KMS-11 (cell line): ENCODE data around the gene SPDYE4.

Experiments used
- H2AFZ ChIP-seq: fragments of 200-600 bp; sonication (generic); 2 replicates; pipeline ENCODE4 v1.6.1; 2016; ENCODE audit warnings: antibody characterized with exemption, mixed run types, low read depth
- H3K27ac ChIP-seq: fragments of 200-600 bp; sonication (generic); 2 replicates; pipeline ENCODE4 v1.6.1; 2016; ENCODE audit warnings: mild to moderate bottlenecking, mixed run types
- H3K27me3 ChIP-seq: fragments of 200-600 bp; sonication (generic); 2 replicates; pipeline ENCODE4 v1.6.1; 2017; ENCODE audit warnings: mild to moderate bottlenecking, low read depth, mixed run types, moderate library complexity; ENCODE audit not compliant: insufficient read depth
- H3K36me3 ChIP-seq: fragments of 200-600 bp; sonication (generic); 2 replicates; pipeline ENCODE4 v1.6.1; 2017; ENCODE audit warnings: mild to moderate bottlenecking, mixed run types; ENCODE audit not compliant: insufficient read depth
- H3K4me1 ChIP-seq: fragments of 200-600 bp; sonication (generic); 2 replicates; pipeline ENCODE4 v1.6.1; 2016; ENCODE audit warnings: mild to moderate bottlenecking, low read depth, mixed run types; ENCODE audit not compliant: poor library complexity, severe bottlenecking
- H3K4me2 ChIP-seq: fragments of 200-600 bp; sonication (generic); 2 replicates; pipeline ENCODE4 v1.7.0; 2016; ENCODE audit warnings: mild to moderate bottlenecking, mixed run types
- H3K4me3 ChIP-seq: fragments of 200-600 bp; sonication (generic); IDR thresholded peaks from 2 replicates; pipeline ENCODE4 v1.6.1; 2017; ENCODE audit warnings: low read depth, low read length, mixed read lengths; ENCODE audit not compliant: insufficient read depth
- H3K79me2 ChIP-seq: fragments of 200-600 bp; sonication (generic); 2 replicates; pipeline ENCODE4 v1.6.1; 2016; ENCODE audit warnings: low read depth, mixed run types; ENCODE audit not compliant: insufficient read depth
- H3K9ac ChIP-seq: fragments of 200-600 bp; sonication (generic); 2 replicates; pipeline ENCODE4 v1.6.1; 2016; ENCODE audit warnings: mild to moderate bottlenecking, mixed run types
- H4K20me1 ChIP-seq: fragments of 200-600 bp; sonication (generic); 2 replicates; pipeline ENCODE4 v1.6.1; 2016; ENCODE audit warnings: mild to moderate bottlenecking, mixed run types; ENCODE audit not compliant: insufficient read depth
- TF ChIP-seq, protein P1 (sequence below): fragments of 200-600 bp; sonication (generic); conservative IDR thresholded peaks from 2 replicates; pipeline ENCODE4 v1.6.1; 2017; ENCODE audit warnings: low read depth, mild to moderate bottlenecking, antibody characterized with exemption, low read length, moderate library complexity, mixed read lengths

Gene SPDYE4

DNA sequence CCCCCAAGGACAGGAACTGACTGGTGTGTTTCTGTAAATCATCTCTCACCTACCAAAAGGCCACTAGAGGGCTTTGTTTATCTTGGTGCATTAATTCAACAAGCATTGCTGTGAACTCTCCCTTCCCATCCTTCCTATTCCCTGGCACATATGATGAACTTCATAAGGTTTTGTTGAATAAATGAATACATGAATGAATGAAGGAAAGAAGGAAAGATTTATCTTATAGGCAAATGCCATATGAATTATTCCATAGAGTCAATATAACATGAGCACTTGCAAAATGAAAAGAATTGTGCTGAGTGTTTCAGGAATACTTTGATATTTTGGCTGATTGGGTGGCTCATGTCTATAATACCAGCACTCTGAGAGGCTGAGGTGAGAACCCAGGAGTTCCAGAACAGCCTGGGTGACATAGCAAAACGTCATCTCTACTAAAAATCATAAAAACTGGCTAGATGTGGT lies 4.3 kb downstream of the SPDYE4 start:
- no peaks in the 10 kb centered on the region for H3K27me3 ChIP-seq

DNA sequence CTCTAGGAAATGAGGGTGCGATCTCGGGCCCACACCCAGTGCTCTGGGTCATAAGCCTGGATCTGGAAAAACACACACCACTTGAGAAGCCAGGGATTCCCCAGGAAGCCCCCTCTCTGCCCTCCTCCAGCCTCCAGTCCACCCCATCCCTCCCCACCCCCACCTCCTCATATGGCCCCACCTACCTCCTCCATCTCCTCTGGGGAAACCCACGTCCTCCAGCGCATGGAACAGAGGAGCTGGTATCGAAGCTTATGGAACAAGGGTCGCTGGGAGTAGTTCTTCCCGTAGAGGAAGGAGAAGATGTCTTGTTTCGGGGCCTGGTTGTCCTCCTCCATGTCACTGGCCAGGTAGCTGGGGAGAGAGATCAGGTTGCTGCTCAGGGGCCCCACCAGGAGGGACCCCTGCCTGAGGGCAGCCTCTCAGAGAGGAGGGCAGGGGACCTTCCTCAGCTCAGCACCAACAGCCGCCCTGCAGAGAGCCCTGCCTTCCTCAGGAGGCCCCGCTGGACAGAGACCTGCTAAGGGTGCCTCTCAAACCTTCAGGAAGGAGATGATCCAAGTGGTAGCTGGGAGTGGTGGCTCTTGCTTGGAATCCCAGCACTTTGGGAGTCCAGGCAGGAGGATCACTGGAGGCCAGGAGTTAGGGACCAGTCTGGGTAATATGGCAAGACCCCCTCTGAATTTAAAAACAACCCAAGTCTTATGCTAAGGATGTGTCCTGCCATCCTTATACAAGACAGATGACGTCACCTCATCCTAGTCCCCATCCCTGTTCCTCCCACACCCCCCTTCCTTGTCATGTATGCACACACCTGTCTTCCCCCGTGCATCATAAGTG lies 5.0 kb downstream of the SPDYE4 start:
- H4K20me1 ChIP-seq = no peaks in the 10 kb centered on the region
- no peak overlapping the region for H3K4me3 ChIP-seq
- H3K4me2 ChIP-seq = no peak overlapping the region
- H3K9ac ChIP-seq = no peak overlapping the region
- H3K36me3 ChIP-seq = no peaks in the 10 kb centered on the region
- TF ChIP-seq, protein P1, sequence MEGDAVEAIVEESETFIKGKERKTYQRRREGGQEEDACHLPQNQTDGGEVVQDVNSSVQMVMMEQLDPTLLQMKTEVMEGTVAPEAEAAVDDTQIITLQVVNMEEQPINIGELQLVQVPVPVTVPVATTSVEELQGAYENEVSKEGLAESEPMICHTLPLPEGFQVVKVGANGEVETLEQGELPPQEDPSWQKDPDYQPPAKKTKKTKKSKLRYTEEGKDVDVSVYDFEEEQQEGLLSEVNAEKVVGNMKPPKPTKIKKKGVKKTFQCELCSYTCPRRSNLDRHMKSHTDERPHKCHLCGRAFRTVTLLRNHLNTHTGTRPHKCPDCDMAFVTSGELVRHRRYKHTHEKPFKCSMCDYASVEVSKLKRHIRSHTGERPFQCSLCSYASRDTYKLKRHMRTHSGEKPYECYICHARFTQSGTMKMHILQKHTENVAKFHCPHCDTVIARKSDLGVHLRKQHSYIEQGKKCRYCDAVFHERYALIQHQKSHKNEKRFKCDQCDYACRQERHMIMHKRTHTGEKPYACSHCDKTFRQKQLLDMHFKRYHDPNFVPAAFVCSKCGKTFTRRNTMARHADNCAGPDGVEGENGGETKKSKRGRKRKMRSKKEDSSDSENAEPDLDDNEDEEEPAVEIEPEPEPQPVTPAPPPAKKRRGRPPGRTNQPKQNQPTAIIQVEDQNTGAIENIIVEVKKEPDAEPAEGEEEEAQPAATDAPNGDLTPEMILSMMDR = 0 out of 2 replicates have a peak, but pooled peaks have one; percentile 11
- H3K27me3 ChIP-seq = no peaks in the 10 kb centered on the region
- no peaks in the 10 kb centered on the region for H3K4me1 ChIP-seq
- no peak overlapping the region for H2AFZ ChIP-seq
- no peaks in the 10 kb centered on the region for H3K79me2 ChIP-seq
- H3K27ac ChIP-seq = no peak overlapping the region

More for the DNA sequence above, 4.3 kb downstream of the SPDYE4 start:
- Histone ChIP-seq H3K79me2 (no peaks in the 10 kb centered on the region), H3K4me2 (no peak overlapping the region), H2AFZ (no peak overlapping the region), H3K4me1 (no peaks in the 10 kb centered on the region), H3K36me3 (no peaks in the 10 kb centered on the region), H3K27ac (no peak overlapping the region), H3K9ac (no peak overlapping the region), H4K20me1 (no peaks in the 10 kb centered on the region), H3K4me3 (no peak overlapping the region)
- TF ChIP-seq, protein P1 = 0 out of 2 replicates have a peak, but pooled peaks have one; percentile 7

DNA sequence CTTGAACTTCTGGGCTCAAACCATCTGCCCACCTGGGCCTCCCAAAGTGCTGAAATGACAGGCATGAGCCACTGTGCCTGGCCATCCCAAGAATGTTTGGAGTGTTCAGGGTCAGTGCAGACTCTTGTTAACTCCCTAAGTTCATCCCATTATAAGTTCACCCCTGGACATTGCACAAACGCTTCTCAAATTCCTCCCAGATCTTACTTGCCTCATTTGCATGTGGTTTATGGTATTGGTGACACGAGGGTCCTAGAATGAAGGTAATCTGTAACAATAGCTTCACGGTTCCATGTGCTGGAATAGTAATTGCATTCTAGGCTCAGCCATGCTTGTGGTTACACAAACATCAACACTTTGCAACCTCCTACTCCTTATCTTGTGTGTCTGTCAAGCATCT lies 8.7 kb downstream of the SPDYE4 start:
- Histone ChIP-seq H3K36me3 (no peaks in the 10 kb centered on the region), H4K20me1 (no peaks in the 10 kb centered on the region), H3K4me2 (no peak overlapping the region), H3K4me3 (no peak overlapping the region), H3K4me1 (no peaks in the 10 kb centered on the region), H3K27me3 (no peaks in the 10 kb centered on the region), H2AFZ (no peak overlapping the region), H3K9ac (no peak overlapping the region), H3K27ac (no peak overlapping the region), H3K79me2 (no peaks in the 10 kb centered on the region)
- TF ChIP-seq, protein P1 = no peak

DNA sequence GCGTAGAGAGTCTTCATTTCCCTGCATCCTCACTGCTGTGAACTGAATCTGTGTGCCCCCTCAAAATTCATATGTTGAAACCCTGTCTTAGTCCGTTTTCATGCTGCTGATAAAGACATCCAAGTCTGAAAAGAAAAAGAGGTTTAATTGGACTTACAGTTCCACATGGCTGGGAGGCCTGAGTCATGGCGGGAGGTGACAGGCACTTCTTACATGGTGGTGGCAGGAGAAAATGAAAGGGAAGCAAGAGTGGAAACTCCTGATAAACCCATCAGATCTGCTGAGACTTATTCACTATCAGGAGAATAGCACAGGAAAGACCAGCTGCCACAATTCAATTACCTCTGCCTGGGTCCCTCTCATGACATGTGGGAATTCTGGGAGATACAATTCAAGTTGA lies 10.6 kb downstream of the SPDYE4 start:
- Histone ChIP-seq H3K4me2 (no peak overlapping the region), H3K4me1 (no peaks in the 10 kb centered on the region), H3K27me3 (no peaks in the 10 kb centered on the region), H3K36me3 (no peaks in the 10 kb centered on the region), H3K79me2 (no peaks in the 10 kb centered on the region), H3K4me3 (no peak overlapping the region), H2AFZ (no peak overlapping the region), H3K9ac (no peak overlapping the region), H3K27ac (no peak overlapping the region), H4K20me1 (no peaks in the 10 kb centered on the region)
- TF ChIP-seq, protein P1 = no peak
